B cell (primary cell): Measurements from ENCODE around the gene DPYD. TPM values are rescaled to one million over a fixed set of nuclear protein-coding genes. Genes with fewer than 3 reads are reported as not detected.

Experiments used
- ATAC-seq: fragments of 200-7000 bp; cut with Tn5 transposase; one replicate; pipeline ENCODE4 v1.10.0; 2021; ENCODE audit warnings: low read depth, mild to moderate bottlenecking, moderate number of reproducible peaks, moderate library complexity
- CTCF ChIA-PET: fragments of 350-600 bp; sonication (Branson Sonifier 250); formaldehyde crosslinking; loops from one replicate; lab custom pipeline; 2021; ENCODE audit warnings: antibody characterized with exemption, inconsistent platforms; lab: Charles Lee
- POLR2A ChIA-PET: fragments of 350-600 bp; sonication (Branson Sonifier 250); formaldehyde crosslinking; loops from one replicate; lab custom pipeline; 2021; ENCODE audit warnings: antibody characterized with exemption; lab: Charles Lee
- DNase-seq: peaks from one replicate; pipeline ENCODE4 v3.0.0; 2013
- H2AFZ ChIP-seq: 2 replicates; pipeline ENCODE4 v1.6.1; 2012; ENCODE audit warnings: mild to moderate bottlenecking, low read depth, low read length; ENCODE audit not compliant: insufficient read depth, poor library complexity, severe bottlenecking
- H3K27ac ChIP-seq, 2 donors: 1 replicate in 1 of 2; 2 replicates in 1 of 2; pipeline ENCODE4 v1.5.1; 2012 to 2013; ENCODE audit warnings: low read length in 2 of 2, mild to moderate bottlenecking in 2 of 2, moderate library complexity in 1 of 2
- H3K27me3 ChIP-seq, 4 experiments: fragments of 200-600 bp in 1 of 4; sonication (generic) in 1 of 4; replicated peaks in 1 of 4; 1 replicate in 2 of 4; 2 replicates in 2 of 4; pipeline versions ENCODE4 v1.6.1 to v1.7.0; 2013 to 2016; ENCODE audit warnings: low read length in 3 of 4, mild to moderate bottlenecking in 2 of 4, mixed read lengths in 1 of 4, moderate library complexity in 1 of 4; ENCODE audit not compliant: insufficient read depth in 4 of 4, control insufficient read depth in 3 of 4; ENCODE audit errors: control extremely low read depth in 1 of 4
- H3K36me3 ChIP-seq, 2 experiments: replicated peaks in 1 of 2; 1 replicate in 1 of 2; 2 replicates in 1 of 2; pipeline versions ENCODE4 v1.6.1 to v1.7.1; 2013; ENCODE audit warnings: low read length in 1 of 2; ENCODE audit not compliant: insufficient read depth in 2 of 2, control insufficient read depth in 1 of 2; ENCODE audit errors: control extremely low read depth in 1 of 2, extremely low read depth in 1 of 2
- H3K4me1 ChIP-seq, 2 donors: fragments of 200-600 bp in 1 of 2; sonication (generic) in 1 of 2; 1 replicate in 1 of 2; 2 replicates in 1 of 2; pipeline versions ENCODE4 v1.5.1 to v1.6.1; 2013 to 2017; ENCODE audit warnings: low read length in 2 of 2; ENCODE audit not compliant: control insufficient read depth in 2 of 2, insufficient read depth in 2 of 2
- H3K4me2 ChIP-seq: replicated peaks from 2 replicates; pipeline ENCODE3; 2012; ENCODE audit warnings: mild to moderate bottlenecking, low read depth, low read length; ENCODE audit not compliant: poor library complexity, severe bottlenecking
- H3K4me3 ChIP-seq, 5 experiments: fragments of 200-600 bp in 1 of 5; sonication (generic) in 1 of 5; 1 replicate in 3 of 5; 2 replicates in 2 of 5; pipeline versions ENCODE4 v1.5.1 to v1.7.0; 2011 to 2016; ENCODE audit warnings: low read length in 4 of 5, mild to moderate bottlenecking in 4 of 5, low read depth in 2 of 5, control low read depth in 1 of 5, moderate library complexity in 1 of 5; ENCODE audit not compliant: insufficient read depth in 1 of 5; ENCODE audit errors: control extremely low read depth in 1 of 5, extremely low read depth in 1 of 5
- H3K79me2 ChIP-seq: fragments of 200-600 bp; sonication (generic); one replicate; pipeline ENCODE4 v1.6.0; 2016; ENCODE audit warnings: low read length; ENCODE audit not compliant: control insufficient read depth, insufficient read depth
- H3K9ac ChIP-seq: fragments of 200-600 bp; sonication (generic); 2 replicates; pipeline ENCODE4 v1.6.1; 2017; ENCODE audit warnings: mild to moderate bottlenecking, low read length, moderate library complexity
- H3K9me3 ChIP-seq, 3 donors: one replicate each; pipeline versions ENCODE4 v1.6.1 to v1.7.1; 2013; ENCODE audit warnings: low read length in 2 of 3; ENCODE audit not compliant: control insufficient read depth in 2 of 3, insufficient read depth in 1 of 3; ENCODE audit errors: control extremely low read depth in 1 of 3
- H4K20me1 ChIP-seq: 2 replicates; pipeline ENCODE4 v1.6.0; 2012; ENCODE audit warnings: mild to moderate bottlenecking, low read length; ENCODE audit not compliant: insufficient read depth, control insufficient read depth, poor library complexity, severe bottlenecking
- H3K27ac Mint-ChIP-seq: one replicate; pipeline ENCODE4 v1.8.0; 2021; ENCODE audit warnings: mixed read lengths
- H3K27me3 Mint-ChIP-seq: one replicate; pipeline ENCODE4 v1.8.0; 2021; ENCODE audit warnings: mixed read lengths
- H3K4me1 Mint-ChIP-seq: one replicate; pipeline ENCODE4 v1.8.0; 2021; ENCODE audit warnings: mixed read lengths
- H3K4me3 Mint-ChIP-seq: one replicate; pipeline ENCODE4 v1.8.0; 2021; ENCODE audit warnings: mixed read lengths
- H3K9me3 Mint-ChIP-seq: one replicate; pipeline ENCODE4 v1.8.0; 2022; ENCODE audit warnings: mixed read lengths; ENCODE audit not compliant: insufficient read depth
- EZH2 ChIP-seq: IDR thresholded peaks from 2 replicates; pipeline ENCODE4 v1.6.1; 2012; ENCODE audit warnings: borderline replicate concordance, low read depth, mild to moderate bottlenecking, moderate library complexity, low read length; ENCODE audit not compliant: insufficient read depth, poor library complexity, severe bottlenecking
- WGBS: methylation state at CpG from one replicate; pipeline ENCODE4 v1.1.5; 2013; ENCODE audit warnings: missing lambda C conversion rate; ENCODE audit not compliant: insufficient coverage; 5-methylcytosine and 5-hydroxymethylcytosine counted together
- intact Hi-C: fragments of 100-400 bp; cut with micrococcal nuclease; formaldehyde crosslinking; loops from one replicate; pipeline ENCODE4 v1.10.0; 2022
- polyA plus RNA-seq: library from polyadenylated mRNA; depleted of rRNA; stranded (reverse); fragments of >200 nt; gene quantifications from 2 replicates; pipeline ENCODE4 v1.2.3, GENCODE V29; 2012
- total RNA-seq, 2 donors: library from RNA; stranded (reverse); fragments of 120-200 nt in 1 of 2; gene quantifications; 1 replicate in 1 of 2; 2 replicates in 1 of 2; pipeline versions ENCODE4 v1.2.3 to v1.2.4, GENCODE V29; 2013 to 2022
- TF ChIP-seq, protein P1 (sequence below): fragments of 200-600 bp; IDR thresholded peaks from one replicate; pipeline ENCODE4 v1.8.0; 2022; ENCODE audit warnings: antibody characterized with exemption, mild to moderate bottlenecking

DPYD gene
- total and polyA plus RNA-seq, 2 donors (not counting 1 experiment from before 2014, with no cell fraction given), result 4.2 to 19.0 TPM

DNA sequence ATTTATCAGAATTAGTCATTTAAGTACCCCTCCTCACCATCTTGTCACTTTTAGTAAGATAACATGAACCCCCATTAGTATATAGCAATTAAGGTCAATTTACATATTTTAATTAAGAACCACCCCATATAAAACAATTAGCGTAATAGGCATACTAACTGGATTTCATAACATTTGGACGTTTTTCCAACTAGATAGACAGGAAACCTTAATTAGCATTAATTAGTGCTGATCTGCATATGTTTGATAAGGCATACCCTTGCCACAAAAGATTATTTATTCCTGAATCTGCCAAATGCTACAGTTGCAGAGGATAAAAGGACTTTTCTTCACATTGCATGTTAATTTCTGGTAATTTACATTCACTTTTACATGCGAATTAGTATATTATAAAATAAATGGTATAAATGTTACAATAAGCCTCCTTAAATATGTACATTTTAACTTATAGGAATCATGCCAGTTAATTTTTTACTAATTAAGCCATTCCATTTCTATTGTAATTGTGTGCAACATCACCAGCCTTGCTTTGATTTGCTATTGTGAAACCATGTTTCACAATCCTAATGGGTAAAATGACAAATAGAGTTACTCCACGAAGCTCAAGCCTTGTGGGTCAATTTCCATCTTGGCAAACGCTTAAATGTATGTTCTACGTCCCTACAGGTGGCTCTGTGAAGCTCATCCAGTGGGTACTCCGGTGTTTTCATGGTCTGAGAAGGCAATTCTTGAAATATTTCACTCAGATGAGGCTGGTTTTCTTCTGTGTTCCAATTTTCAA is 469.6 kb downstream of the DPYD start:
- Mint-ChIP-seq H3K4me3 (no peak overlapping the region), H3K4me1 (no peaks in the 10 kb centered on the region), H3K9me3 (no peaks in the 10 kb centered on the region), H3K27me3 (no peaks in the 10 kb centered on the region), H3K27ac (no peak overlapping the region)
- DNase-seq, result no peak
- Histone ChIP-seq H3K36me3 (no peaks in the 10 kb centered on the region), H3K4me2 (no peak overlapping the region), H3K79me2 (no peaks in the 10 kb centered on the region), H3K9ac (no peak overlapping the region), H3K27ac (no peak overlapping the region), H3K4me3 (no peak overlapping the region), H3K9me3 (no peaks in the 10 kb centered on the region), H3K4me1 (no peaks in the 10 kb centered on the region), H3K27me3 (no peaks in the 10 kb centered on the region), H2AFZ (no peak overlapping the region), H4K20me1 (no peaks in the 10 kb centered on the region)
- ChIA-PET POLR2A (no interaction called here), CTCF (no interaction called here)
- 85% methylated on average over 3 of the region's 7 CpGs for WGBS
- no peak for ATAC-seq
- intact Hi-C loops, result no loop called here
- TF ChIP-seq, protein P1, sequence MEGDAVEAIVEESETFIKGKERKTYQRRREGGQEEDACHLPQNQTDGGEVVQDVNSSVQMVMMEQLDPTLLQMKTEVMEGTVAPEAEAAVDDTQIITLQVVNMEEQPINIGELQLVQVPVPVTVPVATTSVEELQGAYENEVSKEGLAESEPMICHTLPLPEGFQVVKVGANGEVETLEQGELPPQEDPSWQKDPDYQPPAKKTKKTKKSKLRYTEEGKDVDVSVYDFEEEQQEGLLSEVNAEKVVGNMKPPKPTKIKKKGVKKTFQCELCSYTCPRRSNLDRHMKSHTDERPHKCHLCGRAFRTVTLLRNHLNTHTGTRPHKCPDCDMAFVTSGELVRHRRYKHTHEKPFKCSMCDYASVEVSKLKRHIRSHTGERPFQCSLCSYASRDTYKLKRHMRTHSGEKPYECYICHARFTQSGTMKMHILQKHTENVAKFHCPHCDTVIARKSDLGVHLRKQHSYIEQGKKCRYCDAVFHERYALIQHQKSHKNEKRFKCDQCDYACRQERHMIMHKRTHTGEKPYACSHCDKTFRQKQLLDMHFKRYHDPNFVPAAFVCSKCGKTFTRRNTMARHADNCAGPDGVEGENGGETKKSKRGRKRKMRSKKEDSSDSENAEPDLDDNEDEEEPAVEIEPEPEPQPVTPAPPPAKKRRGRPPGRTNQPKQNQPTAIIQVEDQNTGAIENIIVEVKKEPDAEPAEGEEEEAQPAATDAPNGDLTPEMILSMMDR, result no peak
- TF ChIP-seq EZH2, result no peak

DNA sequence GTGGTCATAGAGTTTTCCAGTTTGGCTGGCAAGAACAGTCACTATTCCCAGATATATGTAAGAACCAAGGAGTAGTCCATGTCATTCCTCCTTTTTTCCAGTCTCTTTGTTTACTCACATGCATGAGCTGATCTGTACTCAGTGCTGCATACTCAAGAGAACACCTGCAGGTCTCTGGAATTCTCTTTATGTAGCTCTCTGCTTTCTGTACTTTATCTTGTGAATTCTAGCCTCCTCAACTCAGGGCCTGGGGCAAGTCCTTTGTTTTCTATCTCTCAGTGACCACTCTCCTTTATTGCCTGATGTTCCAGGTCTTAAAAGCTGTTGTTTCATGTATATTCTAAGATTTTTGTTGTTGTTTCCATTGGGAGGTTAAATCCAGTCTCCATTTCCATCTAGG is 478.9 kb downstream of the DPYD start:
- H2AFZ ChIP-seq, result no peak overlapping the region
- CTCF ChIA-PET, result interaction anchor here (0.6 kb wide), 1 partner anchor 1058 kb away, joined by 3 read pairs; no protein-coding TSS in a partner anchor
- H3K4me3 ChIP-seq, result no peak overlapping the region
- H3K9me3 Mint-ChIP-seq, result no peaks in the 10 kb centered on the region
- H3K9me3 ChIP-seq, result no peaks in the 10 kb centered on the region
- H3K27ac ChIP-seq, result no peak overlapping the region
- no peaks in the 10 kb centered on the region for H3K79me2 ChIP-seq
- H3K27me3 Mint-ChIP-seq, result no peaks in the 10 kb centered on the region
- H3K36me3 ChIP-seq, result no peaks in the 10 kb centered on the region
- POLR2A ChIA-PET, result no interaction called here
- DNase-seq (no peak), ATAC-seq (no peak)
- intact Hi-C loops, result no loop called here
- no peak overlapping the region for H3K4me3 Mint-ChIP-seq
- no peaks in the 10 kb centered on the region for H3K27me3 ChIP-seq
- TF ChIP-seq, protein P1, result no peak
- no peak for TF ChIP-seq EZH2
- H3K4me1 Mint-ChIP-seq, result no peaks in the 10 kb centered on the region
- H3K4me1 ChIP-seq, result no peaks in the 10 kb centered on the region
- H3K4me2 ChIP-seq, result no peak overlapping the region
- no peak overlapping the region for H3K27ac Mint-ChIP-seq
- H4K20me1 ChIP-seq, result no peaks in the 10 kb centered on the region
- H3K9ac ChIP-seq, result no peak overlapping the region
